Endothelial cell of umbilical vein (primary cell): Measurements from ENCODE around the gene MRAP. TPM values are rescaled to one million over a fixed set of nuclear protein-coding genes. Genes with fewer than 3 reads are reported as not detected.

Source experiments
- BruUV-seq: library from RNA; stranded (reverse); fragments of 400-500 nt; replicated peaks from 2 replicates; lab custom pipeline; 2021; lab: Mats Ljungman, UMichigan
- CTCF ChIA-PET: fragments of 300-600, 350-600 bp; sonication (Branson Sonifier 250); formaldehyde crosslinking; loops from one replicate; lab custom pipeline; 2021; ENCODE audit warnings: antibody characterized with exemption, inconsistent platforms; lab: Charles Lee
- POLR2A ChIA-PET: fragments of 300-600, 350-600 bp; sonication (Branson Sonifier 250); formaldehyde crosslinking; loops from one replicate; lab custom pipeline; 2021; ENCODE audit warnings: antibody characterized with exemption, inconsistent platforms; lab: Charles Lee
- DNase-seq: peaks from one replicate; pipeline ENCODE4 v3.0.0-alpha.2; 2011; ENCODE audit warnings: low read depth, low spot score
- FAIRE-seq: peaks from 2 replicates; lab custom pipeline; 2011; peaks lifted over from hg19 to GRCh38; lab: Jason Lieb, UNC
- H2AFZ ChIP-seq: 2 replicates; pipeline ENCODE4 v1.6.0; 2012; ENCODE audit warnings: low read depth, low read length, control low read depth, inconsistent platforms
- H3K27ac ChIP-seq: 2 replicates; pipeline ENCODE4 v1.5.1; 2011; ENCODE audit warnings: low read depth, mild to moderate bottlenecking, control low read depth, low read length, moderate library complexity; ENCODE audit not compliant: insufficient read depth
- H3K27me3 ChIP-seq, 2 experiments: 2 replicates each; pipeline versions ENCODE4 v1.6.0 to v1.6.1; 2011; ENCODE audit warnings: low read length in 2 of 2, mixed read lengths in 1 of 2; ENCODE audit not compliant: control insufficient read depth in 2 of 2, insufficient read depth in 2 of 2
- H3K36me3 ChIP-seq, 2 experiments: 2 replicates in 1 of 2; 3 replicates in 1 of 2; pipeline ENCODE4 v1.5.1; 2011; ENCODE audit warnings: low read length in 2 of 2, mild to moderate bottlenecking in 1 of 2, moderate library complexity in 1 of 2; ENCODE audit not compliant: control insufficient read depth in 2 of 2, insufficient read depth in 2 of 2; ENCODE audit errors: extremely low read depth in 1 of 2
- H3K4me1 ChIP-seq: 3 replicates; pipeline ENCODE4 v1.5.1; 2011; ENCODE audit warnings: mild to moderate bottlenecking, low read length; ENCODE audit not compliant: control insufficient read depth, insufficient read depth; ENCODE audit errors: extremely low read depth
- H3K4me2 ChIP-seq: 2 replicates; pipeline ENCODE4 v1.6.1; 2011; ENCODE audit warnings: low read length, control low read depth, mixed read lengths; ENCODE audit not compliant: insufficient read depth
- H3K4me3 ChIP-seq, 3 experiments: fragments of 200-600 bp in 1 of 3; sonication (generic), shearing (Covaris generic) in 1 of 3; replicated peaks in 1 of 3; 2 replicates each; pipeline ENCODE4 v1.5.1; 2011 to 2016; ENCODE audit warnings: control low read depth in 3 of 3, low read length in 3 of 3, mild to moderate bottlenecking in 2 of 3, inconsistent platforms in 1 of 3, low read depth in 1 of 3, moderate library complexity in 1 of 3; ENCODE audit not compliant: insufficient read depth in 1 of 3
- H3K79me2 ChIP-seq: 2 replicates; pipeline ENCODE4 v1.6.0; 2012; ENCODE audit warnings: low read length, inconsistent platforms; ENCODE audit not compliant: control insufficient read depth, insufficient read depth
- H3K9ac ChIP-seq: replicated peaks from 2 replicates; pipeline ENCODE3; 2011; ENCODE audit warnings: low read length, control low read depth; ENCODE audit not compliant: insufficient read depth; ENCODE audit errors: extremely low read depth
- H3K9me1 ChIP-seq: replicated peaks from 3 replicates; pipeline ENCODE4 v1.6.0; 2011; ENCODE audit warnings: mild to moderate bottlenecking, low read length; ENCODE audit not compliant: control insufficient read depth, insufficient read depth; ENCODE audit errors: extremely low read depth
- H3K9me3 ChIP-seq: replicated peaks from 2 replicates; pipeline ENCODE4 v1.5.1; 2012; ENCODE audit warnings: low read length, inconsistent platforms; ENCODE audit not compliant: control insufficient read depth, insufficient read depth
- H4K20me1 ChIP-seq: replicated peaks from 2 replicates; pipeline ENCODE3; 2011; ENCODE audit warnings: mild to moderate bottlenecking, low read length; ENCODE audit not compliant: control insufficient read depth, insufficient read depth; ENCODE audit errors: extremely low read depth
- CTCF ChIP-seq, 2 donors: IDR thresholded peaks; 1 replicate in 1 of 2; 2 replicates in 1 of 2; pipeline ENCODE4 v1.5.1; 2011; ENCODE audit warnings: low read length in 2 of 2, mild to moderate bottlenecking in 2 of 2, moderate library complexity in 2 of 2, control low read depth in 1 of 2, inconsistent platforms in 1 of 2, low read depth in 1 of 2; ENCODE audit not compliant: insufficient read depth in 1 of 2; ENCODE audit errors: extremely low read depth in 1 of 2
- EZH2 ChIP-seq: IDR thresholded peaks from 2 replicates; pipeline ENCODE4 v1.6.1; 2012; ENCODE audit warnings: borderline replicate concordance, low read depth, mild to moderate bottlenecking, moderate library complexity, low read length, inconsistent platforms; ENCODE audit not compliant: severe bottlenecking
- FOS ChIP-seq: IDR thresholded peaks from 2 replicates; pipeline ENCODE4 v1.6.1; 2011; ENCODE audit warnings: mild to moderate bottlenecking, low read length, moderate library complexity, borderline replicate concordance; ENCODE audit not compliant: insufficient read depth
- GATA2 ChIP-seq: IDR thresholded peaks from 2 replicates; pipeline ENCODE4 v1.7.0; 2011; ENCODE audit warnings: low read depth, mild to moderate bottlenecking, moderate library complexity, mixed read lengths, low read length; ENCODE audit not compliant: insufficient read length, insufficient read depth
- JUN ChIP-seq: IDR thresholded peaks from 2 replicates; pipeline ENCODE4 v1.6.1; 2011; ENCODE audit warnings: borderline replicate concordance, low read depth; ENCODE audit not compliant: insufficient read length, insufficient read depth
- MAX ChIP-seq: IDR thresholded peaks from 2 replicates; pipeline ENCODE4 v1.6.1; 2011; ENCODE audit not compliant: insufficient read depth, insufficient read length
- MYC ChIP-seq: IDR thresholded peaks from one replicate; pipeline ENCODE4 v1.6.1; 2011; ENCODE audit warnings: mild to moderate bottlenecking, low read depth, low read length
- POLR2A ChIP-seq: IDR thresholded peaks from 2 replicates; pipeline ENCODE4 v1.6.1; 2012; ENCODE audit warnings: low read depth, mild to moderate bottlenecking, control low read depth, low read length
- POLR2AphosphoS5 ChIP-seq: IDR thresholded peaks from 2 replicates; pipeline ENCODE4 v1.6.1; 2012; ENCODE audit warnings: low read depth, mild to moderate bottlenecking, control low read depth, low read length, moderate library complexity; ENCODE audit not compliant: insufficient read depth
- dilution Hi-C: fragments of 300-500 bp; cut with MboI; formaldehyde crosslinking; loops from one replicate; pipeline ENCODE4 v1.15.0; 2019; ENCODE audit warnings: low sequenced_read_pairs; ENCODE audit not compliant: extremely low pct_ligation_motif_present
- intact Hi-C: fragments of 100-400 bp; cut with micrococcal nuclease; formaldehyde crosslinking; loops from one replicate; pipeline ENCODE4 v1.10.0; 2022
- polyA plus RNA-seq, 4 experiments: library from polyadenylated mRNA; depleted of rRNA in 3 of 4; stranded (reverse) in 3 of 4; unstranded in 1 of 4; fragments of >200 nt; gene quantifications; 2 replicates each; pipeline versions ENCODE4 v1.2.1 to v1.2.3, GENCODE V29; 2011 to 2012; ENCODE audit warnings: missing spikeins in 1 of 4
- total RNA-seq: library from RNA; stranded (reverse); gene quantifications from 2 replicates; pipeline ENCODE4 v1.2.3, GENCODE V29; 2021

The MRAP gene
- total and polyA plus RNA-seq, 2 donors (not counting 3 experiments of a cell fraction or from before 2014, with no cell fraction given) = not detected

GRCh38 chr21:32285476-32285875 lies 13.2 kb upstream of the MRAP start:
- Histone ChIP-seq H3K4me2 (no peak overlapping the region), H3K27ac (no peak overlapping the region), H3K27me3 (no peaks in the 10 kb centered on the region), H3K4me3 (no peak overlapping the region), H2AFZ (no peak overlapping the region), H3K4me1 (no peaks in the 10 kb centered on the region), H3K9me1 (no peaks in the 10 kb centered on the region), H3K9ac (no peak overlapping the region), H4K20me1 (no peaks in the 10 kb centered on the region), H3K9me3 (no peaks in the 10 kb centered on the region), H3K79me2 (no peaks in the 10 kb centered on the region), H3K36me3 (no peaks in the 10 kb centered on the region)
- BruUV-seq = no TSS peak
- ChIA-PET POLR2A (no interaction called here), CTCF (interaction anchor here (1.1 kb wide), 1 partner anchor 315 kb away, joined by 3 read pairs; no protein-coding TSS in a partner anchor)
- FAIRE-seq (no peak), DNase-seq (no peak)
- TF ChIP-seq MAX (no peak), GATA2 (no peak), POLR2A (no peak), JUN (no peak), FOS (no peak), EZH2 (no peak), CTCF (IDR thresholded peaks at IDR 0.05; ENCODE audit: extremely low read depth in 1 of 2, insufficient read depth in 1 of 2, low read depth in 1 of 2, low read length in 2 of 2) (no peak), MYC (no peak), POLR2AphosphoS5 (no peak)
- intact Hi-C loops (no loop called here), dilution Hi-C loops (no loop called here)
